Fibroblast of the aortic adventitia (primary cell): Measurements from ENCODE around the gene UNC5CL. TPM values are rescaled to one million over a fixed set of nuclear protein-coding genes. Genes with fewer than 3 reads are reported as not detected.

ENCODE experiments used
- DNase-seq: peaks from one replicate; pipeline ENCODE4 v3.0.0-alpha.2; 2010; ENCODE audit warnings: low read depth
- H3K4me3 ChIP-seq: 2 replicates; pipeline ENCODE4 v1.5.1; 2011; ENCODE audit warnings: low read depth, mild to moderate bottlenecking, control low read depth, low read length, moderate library complexity
- total RNA-seq: library from RNA; depleted of rRNA; stranded (reverse); fragments of >200 nt; gene quantifications from 2 replicates; pipeline ENCODE4 v1.2.3, GENCODE V29; 2012; ENCODE audit warnings: low replicate concordance
- TF ChIP-seq, protein P1 (sequence below): IDR thresholded peaks from 2 replicates; pipeline ENCODE4 v1.5.1; 2011; ENCODE audit warnings: mild to moderate bottlenecking, low read length, control low read depth, inconsistent platforms; ENCODE audit not compliant: insufficient read depth

UNC5CL gene, protein sequence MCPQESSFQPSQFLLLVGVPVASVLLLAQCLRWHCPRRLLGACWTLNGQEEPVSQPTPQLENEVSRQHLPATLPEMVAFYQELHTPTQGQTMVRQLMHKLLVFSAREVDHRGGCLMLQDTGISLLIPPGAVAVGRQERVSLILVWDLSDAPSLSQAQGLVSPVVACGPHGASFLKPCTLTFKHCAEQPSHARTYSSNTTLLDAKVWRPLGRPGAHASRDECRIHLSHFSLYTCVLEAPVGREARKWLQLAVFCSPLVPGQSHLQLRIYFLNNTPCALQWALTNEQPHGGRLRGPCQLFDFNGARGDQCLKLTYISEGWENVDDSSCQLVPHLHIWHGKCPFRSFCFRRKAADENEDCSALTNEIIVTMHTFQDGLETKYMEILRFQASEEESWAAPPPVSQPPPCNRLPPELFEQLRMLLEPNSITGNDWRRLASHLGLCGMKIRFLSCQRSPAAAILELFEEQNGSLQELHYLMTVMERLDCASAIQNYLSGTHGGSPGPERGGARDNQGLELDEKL
- 0.74 TPM in 1 of 2 replicates, not detected in the other for total RNA-seq

DNA sequence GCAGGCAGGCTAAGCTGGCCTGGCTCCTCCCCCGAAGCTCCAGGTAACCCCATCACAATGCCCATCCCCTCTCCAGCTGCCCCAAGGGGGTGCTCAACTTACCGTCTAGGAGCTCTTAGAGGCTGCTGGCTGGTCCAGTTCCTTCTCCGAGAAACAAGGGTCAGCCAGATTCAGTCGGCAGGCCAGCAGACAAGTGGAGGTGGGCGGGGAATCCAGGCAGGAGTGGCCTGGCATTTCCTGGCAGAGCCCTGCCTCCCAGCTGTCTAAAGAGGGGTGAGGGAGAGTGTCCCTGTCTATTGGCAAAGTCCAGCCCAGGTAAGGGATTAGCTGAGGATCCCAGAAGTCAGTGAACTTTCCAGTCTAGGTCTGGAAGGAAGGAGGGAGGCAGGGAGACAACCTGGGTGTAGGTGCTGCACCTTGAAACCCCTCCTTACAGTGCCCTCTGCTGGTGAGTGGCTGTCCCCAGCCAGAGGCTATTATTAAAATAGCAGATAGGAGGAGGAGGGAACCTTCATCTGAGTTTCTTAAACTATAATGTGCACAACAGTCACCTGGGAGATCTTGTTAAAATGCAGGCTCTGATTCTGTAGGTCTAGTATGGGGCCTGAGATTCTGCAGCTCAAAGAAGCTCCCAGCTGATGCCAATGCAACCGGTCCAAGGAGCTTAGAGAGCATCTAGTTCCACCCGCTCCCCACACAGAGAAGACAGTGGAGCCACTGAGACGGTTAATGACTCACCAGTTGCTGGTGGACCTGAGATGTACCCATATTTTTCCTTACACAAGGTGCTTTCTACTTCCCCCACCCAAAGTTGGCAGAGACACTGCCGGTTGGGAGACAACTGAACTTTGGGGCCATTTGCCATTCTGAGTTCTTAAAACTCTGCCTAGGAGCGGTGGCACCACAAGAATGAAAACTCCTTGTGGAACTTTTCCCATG lies at the start of gene UNC5CL:
TSS of gene UNC5CL (minus strand) at position 162 of the 939 bp plus-strand sequence. CDS start 4,147 bp downstream, outside the sequence.
- no peak within 1 kb of the TSS for H3K4me3 ChIP-seq
- TF ChIP-seq, protein P1, sequence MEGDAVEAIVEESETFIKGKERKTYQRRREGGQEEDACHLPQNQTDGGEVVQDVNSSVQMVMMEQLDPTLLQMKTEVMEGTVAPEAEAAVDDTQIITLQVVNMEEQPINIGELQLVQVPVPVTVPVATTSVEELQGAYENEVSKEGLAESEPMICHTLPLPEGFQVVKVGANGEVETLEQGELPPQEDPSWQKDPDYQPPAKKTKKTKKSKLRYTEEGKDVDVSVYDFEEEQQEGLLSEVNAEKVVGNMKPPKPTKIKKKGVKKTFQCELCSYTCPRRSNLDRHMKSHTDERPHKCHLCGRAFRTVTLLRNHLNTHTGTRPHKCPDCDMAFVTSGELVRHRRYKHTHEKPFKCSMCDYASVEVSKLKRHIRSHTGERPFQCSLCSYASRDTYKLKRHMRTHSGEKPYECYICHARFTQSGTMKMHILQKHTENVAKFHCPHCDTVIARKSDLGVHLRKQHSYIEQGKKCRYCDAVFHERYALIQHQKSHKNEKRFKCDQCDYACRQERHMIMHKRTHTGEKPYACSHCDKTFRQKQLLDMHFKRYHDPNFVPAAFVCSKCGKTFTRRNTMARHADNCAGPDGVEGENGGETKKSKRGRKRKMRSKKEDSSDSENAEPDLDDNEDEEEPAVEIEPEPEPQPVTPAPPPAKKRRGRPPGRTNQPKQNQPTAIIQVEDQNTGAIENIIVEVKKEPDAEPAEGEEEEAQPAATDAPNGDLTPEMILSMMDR = peak; percentile 63
- peak; percentile 12 for DNase-seq

DNA sequence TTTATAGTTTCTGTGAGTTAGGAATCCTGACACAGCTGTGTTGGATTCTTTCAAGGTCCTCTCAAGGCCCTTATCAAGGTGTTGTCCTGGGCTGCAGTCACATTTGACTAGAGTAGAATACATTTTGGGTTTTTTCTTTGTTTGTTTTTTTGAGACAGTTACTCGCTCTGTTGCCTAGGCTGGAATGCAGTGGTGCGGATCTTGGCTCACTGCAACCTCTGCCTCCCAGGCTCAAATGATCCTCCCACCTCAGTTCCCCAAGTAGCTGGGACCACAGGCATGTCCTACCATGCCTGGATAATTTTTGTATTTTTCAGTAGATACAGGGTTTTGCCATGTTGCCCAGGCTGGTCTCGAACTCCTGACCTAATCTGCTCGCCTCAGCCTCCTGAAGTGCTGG lies 49.4 kb upstream of the UNC5CL start:
- TF ChIP-seq, protein P1 = no peak
- H3K4me3 ChIP-seq = no peak overlapping the region
- DNase-seq = no peak

DNA sequence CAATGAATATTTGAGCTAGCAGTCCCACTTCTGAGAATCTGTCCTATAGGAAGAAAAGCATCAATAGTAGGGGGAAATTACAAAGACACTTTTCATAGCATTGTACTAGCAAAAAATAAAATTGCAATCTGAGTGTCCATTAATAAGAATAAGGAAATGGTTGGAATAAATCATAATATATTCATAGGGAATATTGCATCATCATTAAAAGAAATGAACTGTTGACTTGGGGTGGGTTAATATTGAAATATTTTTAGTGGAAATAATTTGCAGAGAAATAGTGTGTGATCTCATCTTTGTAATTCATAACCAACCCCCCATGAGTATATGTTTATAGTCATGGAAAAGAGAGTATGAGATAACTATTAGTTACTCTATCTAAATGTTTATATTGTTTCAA lies 46.2 kb upstream of the UNC5CL start:
- no peak overlapping the region for H3K4me3 ChIP-seq
- DNase-seq = no peak
- TF ChIP-seq, protein P1 = no peak

DNA sequence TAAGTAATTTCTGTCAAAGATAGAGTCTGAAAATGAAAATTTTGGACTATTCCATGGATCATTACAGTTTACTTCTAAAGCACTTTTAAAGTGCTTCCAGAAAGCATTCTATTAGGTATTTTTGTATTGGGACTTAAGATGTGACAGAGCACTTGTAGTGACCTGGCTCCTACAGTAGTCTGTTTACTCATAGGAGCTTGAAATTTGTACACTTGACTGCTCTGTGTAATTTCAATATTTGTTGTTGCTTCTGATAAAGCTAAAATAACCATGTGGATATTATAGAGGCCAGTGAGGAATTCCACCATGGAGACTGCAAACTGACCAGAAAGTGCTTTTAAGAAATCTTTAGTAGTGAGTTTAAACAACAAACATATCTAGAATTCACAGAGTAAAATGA lies 44.1 kb upstream of the UNC5CL start:
- DNase-seq = no peak
- TF ChIP-seq, protein P1 = no peak
- H3K4me3 ChIP-seq = no peak overlapping the region

DNA sequence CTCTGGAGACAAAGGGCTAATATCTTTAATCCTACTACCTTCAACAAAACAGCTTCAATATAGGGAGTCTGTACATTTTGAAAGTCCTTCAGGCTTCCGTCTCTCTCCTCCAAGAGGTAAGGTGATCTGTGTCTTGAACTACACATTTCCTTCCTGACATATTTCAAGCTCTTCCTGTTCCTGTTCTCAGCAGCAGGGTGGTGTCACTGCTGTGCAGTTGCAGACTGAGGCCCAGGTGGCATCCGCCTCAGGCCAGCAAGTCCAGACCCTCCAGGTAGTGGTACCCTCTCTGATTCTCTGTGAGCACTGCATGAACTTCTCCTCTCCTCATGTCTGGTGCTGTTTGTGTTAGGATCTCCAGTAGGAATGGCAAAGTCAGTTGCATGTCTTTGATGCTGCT lies 41.6 kb upstream of the UNC5CL start:
- TF ChIP-seq, protein P1 = no peak
- DNase-seq = no peak
- H3K4me3 ChIP-seq = no peak overlapping the region

DNA sequence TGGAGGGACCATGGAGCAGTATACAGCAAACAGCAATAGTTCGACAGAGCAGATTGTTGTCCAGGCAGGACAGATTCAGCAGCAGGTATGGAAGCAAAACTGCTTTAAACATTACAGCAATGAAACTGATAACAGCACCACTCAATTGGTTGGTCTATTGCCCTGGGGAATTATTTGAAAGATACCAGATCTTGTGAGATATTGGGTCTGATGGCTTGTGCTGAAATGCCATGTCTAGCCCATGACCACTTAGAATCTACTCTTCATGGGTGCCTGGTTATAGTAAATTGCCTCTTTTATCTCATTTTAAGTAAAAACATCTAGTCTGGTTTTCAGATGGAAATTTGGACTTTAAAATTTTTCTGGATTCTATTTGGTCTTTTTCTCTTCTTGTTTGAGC lies 40.1 kb upstream of the UNC5CL start:
- DNase-seq = no peak
- TF ChIP-seq, protein P1 = no peak
- H3K4me3 ChIP-seq = no peak overlapping the region
